ENCODE results near the gene EPC2. TPM values are rescaled to one million over a fixed set of nuclear protein-coding genes. Genes with fewer than 3 reads are reported as not detected.
A peak's percentile ranks its signal among the peaks of the same experiment; 100 is the strongest.

EPC2 gene, protein sequence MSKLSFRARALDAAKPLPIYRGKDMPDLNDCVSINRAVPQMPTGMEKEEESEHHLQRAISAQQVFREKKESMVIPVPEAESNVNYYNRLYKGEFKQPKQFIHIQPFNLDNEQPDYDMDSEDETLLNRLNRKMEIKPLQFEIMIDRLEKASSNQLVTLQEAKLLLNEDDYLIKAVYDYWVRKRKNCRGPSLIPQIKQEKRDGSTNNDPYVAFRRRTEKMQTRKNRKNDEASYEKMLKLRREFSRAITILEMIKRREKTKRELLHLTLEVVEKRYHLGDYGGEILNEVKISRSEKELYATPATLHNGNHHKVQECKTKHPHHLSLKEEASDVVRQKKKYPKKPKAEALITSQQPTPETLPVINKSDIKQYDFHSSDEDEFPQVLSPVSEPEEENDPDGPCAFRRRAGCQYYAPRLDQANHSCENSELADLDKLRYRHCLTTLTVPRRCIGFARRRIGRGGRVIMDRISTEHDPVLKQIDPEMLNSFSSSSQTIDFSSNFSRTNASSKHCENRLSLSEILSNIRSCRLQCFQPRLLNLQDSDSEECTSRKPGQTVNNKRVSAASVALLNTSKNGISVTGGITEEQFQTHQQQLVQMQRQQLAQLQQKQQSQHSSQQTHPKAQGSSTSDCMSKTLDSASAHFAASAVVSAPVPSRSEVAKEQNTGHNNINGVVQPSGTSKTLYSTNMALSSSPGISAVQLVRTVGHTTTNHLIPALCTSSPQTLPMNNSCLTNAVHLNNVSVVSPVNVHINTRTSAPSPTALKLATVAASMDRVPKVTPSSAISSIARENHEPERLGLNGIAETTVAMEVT
- total RNA-seq = 16.0 and 20.6 TPM in 2 replicates
- 7.7 TPM for polyA plus RNA-seq (2012)

DNA sequence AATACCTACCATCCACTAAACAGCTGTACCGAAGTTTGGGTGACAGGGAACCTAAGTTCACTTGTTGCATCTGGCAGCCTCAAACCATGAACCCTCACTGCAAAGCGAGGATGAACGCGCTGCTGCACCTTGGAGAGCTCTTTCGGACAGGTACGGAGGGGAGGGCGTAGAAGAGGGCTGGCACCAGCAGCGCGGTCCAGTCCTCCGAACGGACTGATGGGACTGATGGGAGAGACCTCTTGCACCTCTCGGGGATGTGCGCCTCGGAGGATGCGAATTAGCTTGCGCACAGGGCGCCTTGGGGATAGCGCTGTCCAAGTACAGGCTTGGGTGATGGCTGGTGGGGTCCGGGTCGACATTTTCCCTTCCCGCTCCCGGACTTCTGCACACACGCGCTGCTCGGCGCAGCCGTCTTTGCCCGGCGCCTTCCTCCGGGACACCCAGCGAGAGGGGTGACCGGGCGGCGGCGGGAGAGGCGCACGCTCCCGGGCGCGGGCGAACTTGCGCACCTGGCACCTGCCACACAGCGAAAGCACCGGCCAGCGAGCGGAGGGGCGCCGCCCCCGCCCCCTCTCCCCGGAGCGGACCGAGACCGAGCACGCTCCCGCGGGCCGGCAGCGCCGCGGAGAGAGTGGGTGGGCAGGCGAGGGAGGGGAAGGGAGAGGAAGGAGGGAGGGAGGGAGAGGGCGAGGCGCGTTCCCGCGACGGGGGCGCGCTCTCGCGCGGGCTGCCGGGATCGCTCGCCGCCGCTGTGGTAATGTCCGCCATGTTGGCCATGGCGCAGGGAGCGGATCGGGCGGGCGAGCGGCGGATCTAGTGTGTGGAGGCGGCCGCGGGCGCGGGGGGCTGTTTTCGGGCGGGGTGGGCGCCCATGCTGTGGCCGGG is at the start of gene EPC2:
Gene EPC2 (plus strand): TSS at position 754 of the 885 bp plus-strand sequence. CDS start 267 bp downstream, outside the sequence.
- DNase-seq (ENCODE audit: low read depth) = peak; percentile 82

DNA sequence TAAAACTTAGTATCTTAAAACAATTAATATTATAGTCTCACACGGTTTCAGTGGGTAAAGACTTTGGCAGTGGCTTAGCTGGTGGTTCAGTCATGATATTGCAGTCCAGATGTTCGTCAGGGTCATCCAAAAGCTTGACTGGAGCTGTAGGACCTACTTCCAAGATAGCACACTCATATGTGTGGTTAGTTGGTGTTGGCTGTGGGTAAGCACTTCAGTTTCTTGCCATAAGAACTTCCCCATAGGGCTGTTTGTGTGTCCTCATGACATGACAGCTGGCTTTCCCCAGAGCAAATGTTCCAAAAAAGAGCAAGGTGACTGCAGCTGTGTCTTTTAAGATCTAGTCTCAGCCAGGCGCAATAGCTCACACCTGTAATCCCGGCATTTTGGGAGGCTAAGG is 48.5 kb upstream of the EPC2 start:
- DNase-seq (ENCODE audit: low read depth) = no peak

DNA sequence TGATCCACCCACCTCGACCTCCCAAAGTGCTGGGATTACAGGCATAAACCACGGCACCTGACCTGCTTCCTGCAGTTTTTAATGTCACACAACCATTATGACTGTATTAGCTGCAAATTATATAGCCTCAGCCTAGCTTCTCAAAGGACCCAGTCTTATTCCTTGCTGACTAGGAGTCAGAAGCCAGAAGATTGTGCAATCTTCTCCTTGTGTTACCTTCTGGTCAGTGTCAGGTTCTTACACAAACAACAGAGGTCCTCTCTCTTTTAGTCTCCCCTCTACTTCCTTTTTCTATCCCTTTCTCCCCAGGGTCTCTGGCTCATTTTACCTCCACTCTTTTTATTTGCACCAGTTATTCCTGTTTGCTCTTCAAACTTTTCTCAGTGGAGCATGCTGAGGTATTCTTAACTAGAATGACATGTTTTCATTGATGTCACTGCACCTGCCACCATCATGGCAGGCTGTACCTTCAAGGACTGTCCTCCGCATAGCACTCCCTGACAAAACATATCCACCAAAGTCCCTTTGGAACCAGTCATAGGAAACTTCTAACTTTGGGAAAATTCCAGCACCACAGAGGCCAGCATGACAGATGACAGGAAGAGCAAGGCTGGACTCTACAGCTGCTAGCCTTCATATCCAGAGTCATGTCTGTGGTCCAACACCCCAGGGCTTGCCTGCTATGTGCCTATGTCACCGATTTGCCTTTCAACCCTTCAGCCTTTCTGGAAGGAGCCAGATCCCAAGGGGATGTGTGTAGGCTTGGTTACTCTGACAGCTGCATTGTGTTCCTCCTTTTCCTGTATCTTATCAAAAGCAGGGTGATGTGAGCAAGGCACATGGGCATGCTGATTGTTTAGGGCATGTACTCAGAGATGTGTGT is 45.2 kb upstream of the EPC2 start:
- peak; percentile 64 for DNase-seq (ENCODE audit: low read depth)

DNA sequence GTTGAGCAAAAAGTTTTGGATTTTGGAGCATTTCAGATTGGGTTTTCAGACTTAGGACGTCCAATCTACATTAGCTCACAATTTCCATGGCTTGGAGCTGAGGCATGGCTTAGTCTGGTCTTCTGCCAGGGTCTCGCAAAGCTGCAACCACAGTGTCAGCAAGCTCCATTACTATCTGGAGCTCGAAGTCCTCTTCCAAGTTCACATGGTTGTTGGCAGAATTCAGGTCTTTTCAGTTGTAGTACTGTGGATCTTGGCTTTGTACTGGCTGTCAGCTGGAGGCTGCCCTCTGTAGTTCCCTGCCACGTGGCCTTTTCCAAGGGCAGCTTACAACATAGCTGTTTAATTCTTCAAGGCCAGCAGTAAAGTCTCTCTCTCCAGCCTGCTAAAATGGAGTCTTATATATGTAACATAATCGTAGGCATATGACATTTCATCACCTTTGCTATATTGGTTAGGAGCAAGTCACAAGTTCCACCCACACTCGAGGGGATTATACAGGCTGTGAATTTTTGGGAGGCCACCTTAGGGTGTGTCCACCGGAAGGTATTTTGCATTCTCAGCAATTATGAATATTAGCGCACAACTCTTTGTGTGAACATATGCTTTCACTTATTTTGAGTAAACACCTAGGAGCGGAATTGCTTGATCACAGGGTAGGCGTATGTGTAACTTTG is 41.5 kb upstream of the EPC2 start:
- DNase-seq (ENCODE audit: low read depth) = no peak

DNA sequence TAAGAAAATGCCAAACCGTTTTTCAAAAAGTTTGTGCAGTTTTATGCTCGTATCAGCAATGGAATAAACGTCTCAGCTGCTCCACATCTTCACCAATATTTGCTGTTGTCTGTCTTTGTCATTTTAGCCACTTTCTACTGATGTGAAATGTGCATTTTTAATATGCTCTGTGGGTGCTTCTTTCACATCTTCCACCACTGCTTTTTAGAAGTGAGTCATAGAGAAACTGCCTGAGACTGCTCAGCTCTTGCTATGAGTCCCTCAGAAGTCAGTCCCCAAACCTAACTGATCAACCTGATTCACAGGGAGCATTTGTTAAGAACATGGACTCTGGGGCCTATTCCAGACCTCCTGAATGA is 41.0 kb upstream of the EPC2 start:
- DNase-seq (ENCODE audit: low read depth) = no peak

DNA sequence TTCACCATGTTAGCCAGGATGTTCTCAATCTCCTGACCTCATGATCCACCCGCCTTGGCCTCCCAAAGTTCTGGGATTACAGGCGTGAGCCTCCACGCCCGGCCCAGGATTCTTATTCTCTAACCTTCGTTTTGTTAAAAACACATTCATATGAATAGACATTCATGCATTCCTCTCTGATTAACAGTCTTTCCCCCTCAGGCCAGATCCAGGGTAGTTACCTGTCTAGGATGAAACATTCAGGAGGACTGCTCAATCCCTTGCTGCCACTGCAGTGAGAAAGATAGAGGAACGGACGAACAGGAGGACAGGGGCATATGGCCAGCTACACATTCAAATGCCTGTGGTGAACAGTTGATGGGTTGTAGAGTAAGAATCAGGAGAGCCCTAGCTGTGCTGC is 39.6 kb upstream of the EPC2 start:
- no peak for DNase-seq (ENCODE audit: low read depth)

DNA sequence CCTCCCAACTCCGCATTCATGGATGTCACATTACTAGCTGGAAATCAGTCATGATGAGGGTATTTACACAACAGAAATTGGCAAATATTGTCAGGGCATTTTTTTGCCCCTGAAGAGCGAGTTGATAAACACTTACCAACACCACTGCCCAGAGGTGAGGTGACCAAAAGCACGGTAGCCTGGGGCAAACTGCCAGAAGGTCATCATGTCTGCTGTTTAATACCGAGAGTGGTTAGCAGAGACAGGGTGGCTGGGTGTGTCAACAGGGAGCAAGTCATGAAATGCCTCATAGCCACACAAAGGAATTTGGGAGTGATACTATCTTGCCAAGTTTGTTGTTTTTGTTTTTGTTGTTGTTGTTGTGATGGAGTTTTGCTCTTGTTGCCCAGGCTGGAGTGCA is 37.0 kb upstream of the EPC2 start:
- no peak for DNase-seq (ENCODE audit: low read depth)

DNA sequence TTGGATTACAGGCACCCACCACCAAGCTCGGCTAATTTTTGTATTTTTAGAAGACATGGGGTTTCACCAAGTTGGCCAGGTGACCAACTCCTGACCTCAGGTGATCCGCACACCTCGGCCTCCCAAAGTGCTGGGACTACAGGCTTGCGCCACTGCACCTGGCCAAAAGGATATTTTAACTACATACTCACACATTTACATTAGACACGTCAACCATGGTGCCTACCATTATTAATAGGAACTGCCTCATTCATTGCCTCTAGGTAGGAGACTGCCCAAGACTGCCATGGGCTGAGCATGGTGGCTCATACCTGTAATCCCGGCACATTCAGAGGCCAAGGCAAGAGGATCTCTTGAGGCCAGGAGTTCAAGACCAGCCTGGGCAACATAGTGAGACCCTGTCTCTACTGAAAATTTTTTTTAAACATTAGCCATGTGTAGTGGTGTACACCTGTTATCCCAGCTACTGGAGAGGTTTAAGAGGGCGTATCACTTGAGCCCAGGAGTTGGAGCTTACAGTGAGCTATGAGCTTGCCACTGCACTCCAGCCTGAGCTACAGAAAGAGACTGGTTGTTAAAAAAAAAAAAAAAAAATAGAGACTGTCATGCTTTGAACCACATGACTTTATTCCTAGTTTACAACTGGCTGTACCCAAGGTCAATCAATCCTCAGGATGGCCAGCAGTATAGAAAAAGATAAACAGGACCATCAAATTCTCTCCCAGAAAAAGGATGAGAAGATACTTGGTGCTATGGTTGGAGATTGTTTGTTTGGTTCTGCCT is 31.1 kb upstream of the EPC2 start:
- no peak for DNase-seq (ENCODE audit: low read depth)

DNA sequence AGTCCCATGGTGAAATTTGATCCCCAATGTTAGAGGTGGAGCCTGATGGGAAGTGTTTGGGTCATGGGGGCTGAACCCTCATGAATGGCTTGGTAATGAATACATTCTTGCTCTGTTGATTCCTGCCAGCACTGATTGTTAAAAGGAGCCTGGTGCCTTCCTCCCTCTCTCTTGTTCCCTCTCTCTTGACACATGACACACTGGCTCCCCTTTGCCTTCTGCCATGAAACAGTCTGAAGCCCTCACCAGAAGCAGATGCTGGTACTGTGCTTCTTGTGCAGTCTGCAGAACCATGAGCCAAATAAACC is 30.6 kb upstream of the EPC2 start:
- DNase-seq (ENCODE audit: low read depth) = peak; percentile 19

DNA sequence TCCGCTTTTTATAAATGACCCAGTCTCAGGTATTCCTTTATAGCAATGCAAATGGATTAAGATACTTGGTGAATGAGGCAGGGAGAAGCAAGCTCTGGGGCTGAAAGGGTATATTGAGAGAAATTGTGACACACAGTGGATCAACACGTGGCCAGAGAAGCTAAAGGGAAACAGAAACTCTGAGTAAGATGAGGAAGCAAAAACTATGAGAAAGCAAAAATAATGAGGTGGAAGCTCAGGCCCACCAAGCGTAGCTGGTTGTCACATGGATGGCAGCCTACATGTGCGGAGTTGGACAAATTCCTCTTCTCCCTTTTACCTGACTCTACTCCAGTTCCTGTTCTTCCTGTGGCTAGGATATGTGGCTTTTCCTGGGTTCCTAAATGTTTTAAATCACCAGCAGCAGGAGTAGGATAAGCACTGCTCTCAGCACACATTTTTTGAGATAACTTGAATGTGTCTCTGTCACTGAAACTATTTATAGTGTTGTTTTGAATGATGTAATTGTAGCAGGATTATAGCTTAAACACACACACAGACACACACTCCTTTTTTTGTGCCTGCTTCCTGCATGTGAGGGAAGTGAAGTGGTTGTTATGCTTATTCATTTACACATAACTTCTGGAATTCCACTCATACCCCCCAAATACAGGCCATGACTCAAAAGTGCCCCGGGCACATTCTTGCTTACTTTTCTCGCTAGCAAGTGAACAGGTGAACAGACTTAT is 30.1 kb upstream of the EPC2 start:
- DNase-seq (ENCODE audit: low read depth) = peak; percentile 36

DNA sequence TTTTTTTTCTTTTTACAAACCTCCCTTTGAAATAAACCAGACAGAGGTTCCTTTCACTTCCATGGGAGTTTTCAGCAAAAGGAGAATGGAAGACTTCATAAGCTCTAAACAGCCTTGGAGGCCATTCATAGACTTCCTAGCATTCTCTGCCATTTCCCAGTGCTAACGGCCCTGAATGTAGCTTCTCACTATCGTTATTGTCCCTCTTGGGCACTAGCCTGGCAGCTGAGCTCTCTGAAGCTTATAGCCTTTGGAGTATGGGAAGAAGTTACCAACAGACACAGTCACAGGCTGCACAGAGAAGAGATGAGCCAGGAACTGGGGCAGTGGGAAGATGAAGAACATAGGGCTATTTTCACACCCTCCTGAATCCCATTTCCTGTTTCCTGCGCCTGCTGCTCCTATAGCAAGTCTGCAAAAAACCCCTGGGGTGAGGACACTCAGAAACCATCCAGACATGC is 29.1 kb upstream of the EPC2 start:
- no peak for DNase-seq (ENCODE audit: low read depth)

DNA sequence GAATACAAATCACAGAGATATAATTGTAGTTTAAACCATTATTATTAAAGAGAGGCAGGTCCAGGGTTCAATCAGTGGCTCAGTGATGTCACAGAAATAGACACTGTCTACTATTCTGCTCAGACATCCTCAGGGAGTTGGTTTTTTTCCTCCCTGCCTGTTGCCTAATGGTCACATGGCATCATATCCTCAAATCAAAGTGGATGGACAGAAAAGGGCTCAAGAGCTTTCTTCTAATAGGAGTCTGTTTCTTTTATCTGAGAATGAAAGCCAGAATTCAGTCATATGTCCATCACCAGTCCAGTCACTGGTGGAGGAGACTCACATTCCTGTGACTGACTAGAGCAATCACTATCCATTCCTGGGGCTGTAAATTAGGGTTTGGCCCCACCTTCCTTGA is 27.9 kb upstream of the EPC2 start:
- DNase-seq (ENCODE audit: low read depth) = no peak

DNA sequence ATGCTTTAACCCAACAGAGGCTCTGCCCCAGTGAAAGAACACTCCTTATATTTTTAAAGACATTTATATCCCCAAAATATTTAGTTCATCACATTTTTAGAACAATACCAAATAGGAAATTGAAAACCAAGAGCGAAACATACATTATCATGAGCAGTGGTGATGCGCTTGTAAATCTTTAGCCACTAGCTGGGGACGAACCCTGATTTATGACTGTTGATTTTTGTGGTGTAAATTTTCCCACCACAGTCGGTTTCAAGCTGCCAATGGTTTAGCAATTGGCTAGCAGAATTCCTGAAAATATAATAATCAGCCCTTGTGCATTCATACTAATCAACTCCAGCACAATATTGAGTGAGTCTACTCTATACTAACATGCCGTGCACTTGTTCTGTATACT is 27.3 kb upstream of the EPC2 start:
- no peak for DNase-seq (ENCODE audit: low read depth)

DNA sequence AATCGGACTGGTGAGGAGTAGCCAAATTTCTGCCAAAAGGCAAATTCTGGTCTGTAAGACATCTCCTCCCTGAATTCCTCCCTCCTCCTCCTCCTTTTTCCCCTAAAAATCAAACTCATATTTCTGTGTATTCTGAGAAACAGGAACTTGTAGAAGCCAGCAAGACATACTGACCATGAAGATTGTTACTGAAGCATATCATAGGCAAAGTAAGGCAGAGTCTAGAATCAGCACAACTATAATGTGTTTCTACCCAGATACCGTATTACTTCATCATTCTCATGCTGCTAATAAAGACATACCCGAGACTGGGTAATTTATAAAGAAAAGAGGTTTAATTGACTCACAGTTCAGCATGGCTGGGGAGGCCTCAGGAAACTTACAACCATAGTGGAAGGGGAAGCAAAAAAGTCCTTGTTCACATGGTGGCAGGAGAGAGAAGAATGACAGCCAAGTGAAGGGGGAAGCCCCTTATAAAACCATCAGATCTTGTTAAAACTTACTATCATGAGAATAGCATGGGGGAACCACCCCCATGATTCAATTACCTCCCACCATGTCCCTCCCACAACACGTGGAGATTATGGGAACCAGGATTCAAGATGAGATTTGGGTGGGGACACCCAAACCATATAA is 24.9 kb upstream of the EPC2 start:
- DNase-seq (ENCODE audit: low read depth) = no peak

DNA sequence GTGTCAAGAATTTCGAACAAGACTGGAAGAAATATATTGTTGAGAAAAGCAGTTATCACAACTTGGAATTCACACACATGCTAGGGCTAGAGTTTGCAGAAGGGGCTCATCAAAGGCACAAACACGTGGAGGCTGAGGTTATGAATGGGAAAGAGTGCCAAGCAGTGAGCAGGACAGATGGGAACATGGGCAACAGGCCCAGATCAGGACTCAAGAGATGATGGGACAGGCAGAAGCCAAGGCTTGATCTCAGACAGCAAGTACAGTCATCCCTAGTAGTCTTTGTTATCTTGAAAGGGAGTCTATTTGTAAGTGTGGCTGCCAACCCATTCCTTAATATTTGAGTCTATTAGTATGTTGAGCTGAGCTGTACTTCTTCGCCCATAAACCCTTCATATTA is 22.2 kb upstream of the EPC2 start:
- DNase-seq (ENCODE audit: low read depth) = no peak

DNA sequence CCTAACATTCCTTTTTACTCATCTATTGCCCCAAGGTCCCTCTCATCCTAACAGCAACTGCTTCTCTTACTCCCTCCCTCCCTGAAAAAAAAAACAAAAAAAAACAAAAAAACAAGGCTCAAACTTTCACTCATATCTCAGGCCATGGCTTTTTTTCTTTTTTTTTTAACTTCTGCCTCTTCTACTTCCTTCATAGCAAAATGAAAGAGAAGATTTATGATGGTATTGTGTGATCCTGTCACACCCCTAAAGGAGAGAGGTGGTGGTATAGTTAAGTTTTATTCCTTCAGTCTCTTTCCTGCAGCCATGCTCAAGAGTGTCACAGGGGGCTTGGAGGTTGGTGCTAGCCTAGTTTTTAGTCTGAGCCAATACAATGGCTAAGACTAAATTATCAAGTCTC is 21.5 kb upstream of the EPC2 start:
- DNase-seq (ENCODE audit: low read depth) = no peak

DNA sequence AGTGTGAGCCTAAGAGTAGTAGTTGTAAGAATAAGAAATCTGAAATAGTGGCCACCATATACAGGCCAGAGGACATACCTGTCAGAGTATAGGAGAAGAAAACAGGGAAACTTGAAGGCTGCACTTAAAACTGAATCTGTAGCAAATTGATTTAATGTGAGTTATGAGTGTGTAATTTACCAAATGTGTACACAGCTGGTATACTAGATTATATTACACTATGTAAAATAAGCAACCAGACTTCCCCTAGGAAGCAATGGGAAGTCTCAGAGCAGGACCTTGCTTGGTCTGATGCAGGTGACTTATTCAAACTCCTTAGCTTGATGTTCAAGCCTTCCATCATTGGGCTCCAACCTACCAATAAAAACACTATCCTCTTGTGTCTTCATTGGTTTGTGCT is 17.3 kb upstream of the EPC2 start:
- no peak for DNase-seq (ENCODE audit: low read depth)

DNA sequence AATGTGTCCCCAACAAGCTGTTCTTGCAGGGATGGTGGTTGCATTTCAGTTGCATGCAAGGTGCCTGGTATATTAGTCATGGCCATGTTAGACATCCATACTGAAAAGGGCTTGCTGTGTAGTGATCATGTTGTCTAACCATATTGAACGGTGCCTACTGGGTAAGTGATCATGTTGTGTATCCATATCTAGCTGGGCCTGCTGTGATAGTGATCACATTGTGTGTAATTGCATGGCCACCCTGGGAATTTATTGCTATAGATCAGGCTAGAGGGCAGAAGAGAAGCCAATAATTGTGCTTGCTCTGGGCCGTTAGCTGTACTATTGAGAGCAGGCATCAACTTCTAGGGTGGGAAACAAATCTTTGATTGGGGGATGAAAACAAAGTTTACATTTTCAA is 9.8 kb upstream of the EPC2 start:
- DNase-seq (ENCODE audit: low read depth) = no peak

Measured in myocyte (in vitro differentiated cells).